Stomach (tissue), 9 donors: ENCODE results near the gene FAN1. TPM values are rescaled to one million over a fixed set of nuclear protein-coding genes. Genes with fewer than 3 reads are reported as not detected.
"Not testable (repeated sequence)": the region's sequence is repeated elsewhere in the genome, so short reads cannot be mapped to it uniquely, and the experiment has no call there.

Source experiments
- DNase-seq, 2 donors: peaks; one replicate each; pipeline versions ENCODE4 v3.0.0 to v3.0.0-alpha.2; 2013 to 2019
- H3K27ac ChIP-seq, 5 donors: fragments of 200-600 bp in 4 of 5; sonication (generic) in 4 of 5; one replicate each; pipeline ENCODE4 v1.5.1; 2013 to 2019; ENCODE audit warnings: mild to moderate bottlenecking in 1 of 5, moderate library complexity in 1 of 5
- H3K27me3 ChIP-seq, 3 donors: fragments of 200-600 bp; sonication (generic); one replicate each; pipeline ENCODE4 v1.5.1; 2017 to 2019; ENCODE audit warnings: mixed run types in 1 of 3
- H3K36me3 ChIP-seq, 4 donors: fragments of 200-600 bp; sonication (generic); 1 replicate in 3 of 4; 2 replicates in 1 of 4; pipeline ENCODE4 v1.5.1; 2016 to 2019
- H3K4me1 ChIP-seq, 4 donors: fragments of 200-600 bp; sonication (generic); one replicate each; pipeline ENCODE4 v1.5.1; 2016 to 2019
- H3K4me3 ChIP-seq, 4 donors: fragments of 200-600 bp; sonication (generic) in 3 of 4; one replicate each; pipeline ENCODE4 v1.5.1; 2016 to 2019; ENCODE audit warnings: mild to moderate bottlenecking in 1 of 4
- H3K9me3 ChIP-seq, 4 donors: fragments of 200-600 bp; sonication (generic); one replicate each; pipeline ENCODE4 v1.5.1; 2016 to 2019
- CTCF ChIP-seq, 7 experiments: fragments of 450-650 bp in 4 of 7; fragments of 200-600 bp in 3 of 7; sonication (generic) in 3 of 7; IDR thresholded peaks; one replicate each; pipeline ENCODE4 v1.5.1; 2016 to 2019; ENCODE audit warnings: antibody characterized with exemption in 7 of 7, control low read depth in 2 of 7, mild to moderate bottlenecking in 1 of 7
- EP300 ChIP-seq: sonication (generic); formaldehyde crosslinking; IDR thresholded peaks from one replicate; pipeline ENCODE4 v1.6.1; 2017; ENCODE audit warnings: antibody characterized with exemption
- POLR2A ChIP-seq, 4 donors: fragments of 450-650 bp; IDR thresholded peaks; one replicate each; pipeline ENCODE4 v1.6.1; 2016; ENCODE audit warnings: antibody characterized with exemption in 4 of 4, control low read depth in 2 of 4, mild to moderate bottlenecking in 1 of 4, moderate library complexity in 1 of 4
- POLR2AphosphoS5 ChIP-seq, 3 donors: sonication (generic); formaldehyde crosslinking; IDR thresholded peaks; one replicate each; pipeline ENCODE4 v1.6.1; 2016; ENCODE audit warnings: antibody characterized with exemption in 3 of 3
- WGBS, 5 donors: extraction: QIAGEN DNeasy Blood & Tissue Kit in 3 of 5; methylation state at CpG; one replicate each; pipeline versions ENCODE4 v1.1.5 to v1.1.7; 2013 to 2018; 5-methylcytosine and 5-hydroxymethylcytosine counted together
- intact Hi-C: fragments of 100-400 bp; cut with DNase I; formaldehyde crosslinking; loops from one replicate; pipeline ENCODE4 v1.15.1; 2023; ENCODE audit warnings: low total_unique reads
- polyA plus RNA-seq, 3 donors: library from polyadenylated mRNA; stranded (reverse); fragments of 200-250 nt; gene quantifications; one replicate each; pipeline ENCODE4 v1.2.3, GENCODE V29; 2013
- total RNA-seq, 5 donors: library from RNA; depleted of rRNA; stranded (reverse); fragments of >200 nt; gene quantifications; one replicate each; pipeline versions ENCODE4 v1.1.0 to v1.2.3, GENCODE V29; 2014 to 2016
- donor health status: healthy with polysubstance abuse.
- donor health status: Bipolar disorder and iron deficiency.
- donor health status: healthy.

FAN1 gene
- total and polyA plus RNA-seq, 8 donors = 5.7 to 83.0 (median 20.1) TPM

GRCh38 chr15:30870681-30871080 is 33.0 kb upstream of the FAN1 start:
- DNase-seq = no peak
- intact Hi-C loops = no loop called here
- no peak for TF ChIP-seq EP300
- no peak for TF ChIP-seq POLR2A (IDR thresholded peaks at IDR 0.05)

GRCh38 chr15:30872341-30872748 is 31.4 kb upstream of the FAN1 start:
- Histone ChIP-seq H3K4me1 (no peaks in the 10 kb centered on the region), H3K27ac (no peak overlapping the region), H3K9me3 (no peaks in the 10 kb centered on the region), H3K4me3 (no peak overlapping the region), H3K27me3 (no peaks in the 10 kb centered on the region), H3K36me3 (no peaks in the 10 kb centered on the region)
- WGBS, 5 donors = 58 to 85% (median 75%) methylated on average over 1 of the region's 1 CpG
- no peak for TF ChIP-seq EP300
- no peak for TF ChIP-seq POLR2AphosphoS5 (IDR thresholded peaks at IDR 0.05)
- TF ChIP-seq POLR2A (IDR thresholded peaks at IDR 0.05) = no peak
- TF ChIP-seq CTCF (IDR thresholded peaks at IDR 0.05) = no peak
- DNase-seq = no peak
- intact Hi-C loops = no loop called here

More at GRCh38 chr15:30870681-30871080, 33.0 kb upstream of the FAN1 start:
- Histone ChIP-seq H3K4me1 (no peaks in the 10 kb centered on the region), H3K27ac (no peak overlapping the region), H3K36me3 (no peaks in the 10 kb centered on the region), H3K9me3 (no peaks in the 10 kb centered on the region), H3K4me3 (no peak overlapping the region), H3K27me3 (no peaks in the 10 kb centered on the region)
- WGBS, 5 donors = 56 to 85% (median 72%) methylated on average over 1 of the region's 1 CpG

GRCh38 chr15:30877070-30877469 is 26.6 kb upstream of the FAN1 start:
- Histone ChIP-seq H3K4me1 (no peaks in the 10 kb centered on the region), H3K9me3 (no peaks in the 10 kb centered on the region), H3K4me3 (no peak overlapping the region), H3K27ac (no peak overlapping the region), H3K36me3 (no peaks in the 10 kb centered on the region), H3K27me3 (no peaks in the 10 kb centered on the region)
- DNase-seq = no peak
- TF ChIP-seq CTCF (IDR thresholded peaks at IDR 0.05) (no peak), EP300 (no peak), POLR2AphosphoS5 (IDR thresholded peaks at IDR 0.05) (no peak), POLR2A (IDR thresholded peaks at IDR 0.05) (no peak)
- intact Hi-C loops = no loop called here

GRCh38 chr15:30878515-30878914 is 25.2 kb upstream of the FAN1 start:
- TF ChIP-seq EP300 = no peak
- TF ChIP-seq POLR2A (IDR thresholded peaks at IDR 0.05) = no peak
- TF ChIP-seq POLR2AphosphoS5 (IDR thresholded peaks at IDR 0.05) = no peak
- no peak for TF ChIP-seq CTCF (IDR thresholded peaks at IDR 0.05)
- DNase-seq = no peak

GRCh38 chr15:30882849-30883433 is 20.8 kb upstream of the FAN1 start:
- Histone ChIP-seq H3K4me1 (no peaks in the 10 kb centered on the region), H3K36me3 (no peaks in the 10 kb centered on the region), H3K9me3 (no peaks in the 10 kb centered on the region), H3K27me3 (no peaks in the 10 kb centered on the region), H3K27ac (no peak overlapping the region), H3K4me3 (no peak overlapping the region)
- no peak for DNase-seq
- TF ChIP-seq EP300 (no peak), POLR2A (IDR thresholded peaks at IDR 0.05) (no peak), CTCF (IDR thresholded peaks at IDR 0.05) (no peak), POLR2AphosphoS5 (IDR thresholded peaks at IDR 0.05) (no peak)
- 85 to 90% (median 87%) methylated on average over 22 of the region's 22 CpGs for WGBS, 5 donors
- intact Hi-C loops = no loop called here

More at GRCh38 chr15:30878515-30878914, 25.2 kb upstream of the FAN1 start:
- H3K27me3 ChIP-seq = no peaks in the 10 kb centered on the region
- H3K36me3 ChIP-seq = no peaks in the 10 kb centered on the region
- H3K4me1 ChIP-seq = no peaks in the 10 kb centered on the region
- intact Hi-C loops = no loop called here
- WGBS, 5 donors = 58 to 80% (median 66%) methylated on average over 1 of the region's 1 CpG
- no peaks in the 10 kb centered on the region for H3K9me3 ChIP-seq
- H3K27ac ChIP-seq = no peak overlapping the region
- no peak overlapping the region for H3K4me3 ChIP-seq

GRCh38 chr15:30883666-30884065 is 20.0 kb upstream of the FAN1 start:
- intact Hi-C loops, DNase-seq, H3K36me3 ChIP-seq, H3K27me3 ChIP-seq, H3K9me3 ChIP-seq, H3K4me1 ChIP-seq, H3K27ac ChIP-seq, H3K4me3 ChIP-seq: not testable (repeated sequence)
- WGBS, 5 donors = 85 to 96% (median 94%) methylated on average over 5 to 17 of the region's 17 CpGs
